Measurements from ENCODE around the gene CDC20B.

DNA sequence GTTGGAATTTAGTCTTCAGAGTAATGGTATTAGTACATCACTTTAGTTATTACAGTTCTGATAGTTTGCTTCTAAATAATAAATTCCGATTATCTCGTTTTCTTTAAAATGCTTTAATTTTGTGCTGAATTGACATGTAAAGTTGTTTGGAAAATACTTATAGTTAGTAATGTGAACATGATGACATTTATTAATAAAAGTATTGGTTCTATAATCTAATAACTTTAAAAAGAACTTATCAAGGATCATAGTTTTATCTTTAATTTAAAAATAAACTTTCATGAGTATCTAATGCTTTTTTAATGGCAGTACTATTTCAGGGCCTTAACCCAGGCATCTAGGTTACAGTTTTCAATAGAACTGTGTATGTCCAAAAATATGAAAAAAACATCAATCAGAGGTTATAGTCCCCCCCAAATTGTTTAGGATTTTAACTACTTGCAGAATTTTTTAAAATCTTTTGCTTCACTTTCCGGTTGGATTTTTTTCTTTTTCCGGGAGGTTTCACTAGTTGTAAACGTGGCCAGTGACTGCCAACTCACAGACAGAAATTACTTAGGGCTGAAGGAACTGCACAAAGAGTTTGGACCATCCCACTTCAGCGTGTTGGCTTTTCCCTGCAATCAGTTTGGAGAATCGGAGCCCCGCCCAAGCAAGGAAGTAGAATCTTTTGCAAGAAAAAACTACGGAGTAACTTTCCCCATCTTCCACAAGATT lies 12.3 kb downstream of the CDC20B start:
- TF ChIP-seq, protein P1, sequence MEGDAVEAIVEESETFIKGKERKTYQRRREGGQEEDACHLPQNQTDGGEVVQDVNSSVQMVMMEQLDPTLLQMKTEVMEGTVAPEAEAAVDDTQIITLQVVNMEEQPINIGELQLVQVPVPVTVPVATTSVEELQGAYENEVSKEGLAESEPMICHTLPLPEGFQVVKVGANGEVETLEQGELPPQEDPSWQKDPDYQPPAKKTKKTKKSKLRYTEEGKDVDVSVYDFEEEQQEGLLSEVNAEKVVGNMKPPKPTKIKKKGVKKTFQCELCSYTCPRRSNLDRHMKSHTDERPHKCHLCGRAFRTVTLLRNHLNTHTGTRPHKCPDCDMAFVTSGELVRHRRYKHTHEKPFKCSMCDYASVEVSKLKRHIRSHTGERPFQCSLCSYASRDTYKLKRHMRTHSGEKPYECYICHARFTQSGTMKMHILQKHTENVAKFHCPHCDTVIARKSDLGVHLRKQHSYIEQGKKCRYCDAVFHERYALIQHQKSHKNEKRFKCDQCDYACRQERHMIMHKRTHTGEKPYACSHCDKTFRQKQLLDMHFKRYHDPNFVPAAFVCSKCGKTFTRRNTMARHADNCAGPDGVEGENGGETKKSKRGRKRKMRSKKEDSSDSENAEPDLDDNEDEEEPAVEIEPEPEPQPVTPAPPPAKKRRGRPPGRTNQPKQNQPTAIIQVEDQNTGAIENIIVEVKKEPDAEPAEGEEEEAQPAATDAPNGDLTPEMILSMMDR (IDR thresholded peaks at IDR 0.05): no peak
- TF ChIP-seq REST (IDR thresholded peaks at IDR 0.05; ENCODE audit: insufficient read depth in 1 of 2, low read depth in 2 of 2, low read length in 1 of 2): no peak
